GM18909 (cell line): Measurements from ENCODE around the gene ZNRF1.

ENCODE experiments used
- ATAC-seq: cut with Tn5 transposase; IDR thresholded peaks from one replicate; pipeline ENCODE4 v1.9.1; 2021; ENCODE audit warnings: mild to moderate bottlenecking; ENCODE audit not compliant: unreplicated experiment, poor library complexity

ZNRF1 gene

DNA sequence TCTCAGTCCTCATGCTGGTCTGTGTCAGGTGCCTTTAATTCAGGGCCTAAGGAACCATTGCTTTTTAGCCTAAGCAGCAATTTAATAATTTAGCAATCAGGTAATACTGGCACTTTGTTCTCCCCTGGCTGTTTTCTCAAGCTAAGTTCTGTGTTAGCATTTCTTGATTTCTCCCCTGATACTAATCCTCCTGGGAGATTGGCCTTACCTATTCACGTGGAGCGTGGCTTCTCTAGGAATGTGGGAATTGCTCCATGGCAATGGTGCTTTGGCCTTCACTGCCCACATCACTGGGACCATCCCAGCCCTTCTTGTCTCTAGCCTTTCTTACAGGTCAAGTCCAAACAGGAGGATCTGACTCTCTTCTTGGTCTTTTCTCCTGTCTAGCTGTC is 55.7 kb downstream of the ZNRF1 start:
- ATAC-seq = no peak

GRCh38 chr16:75058806-75059205 is 60.0 kb downstream of the ZNRF1 start:
- ATAC-seq = no peak

DNA sequence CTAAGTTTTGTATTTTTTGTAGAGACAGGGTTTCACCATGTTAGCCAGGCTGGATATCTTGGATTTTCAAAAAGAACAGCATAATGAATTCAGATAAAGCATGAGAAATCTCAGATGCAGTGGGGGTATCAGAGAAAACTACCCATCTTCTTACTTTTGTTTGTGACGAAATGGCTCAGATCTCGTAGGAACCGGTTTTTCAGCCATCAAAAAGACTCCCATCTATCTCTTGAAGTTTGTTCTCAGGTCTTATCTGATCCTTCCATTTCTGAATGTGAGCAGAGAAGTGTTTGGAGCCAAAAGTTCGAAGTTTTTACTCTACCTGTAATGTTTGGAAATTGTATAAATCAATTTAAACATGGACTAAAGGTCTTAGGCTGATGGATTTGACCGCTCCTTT is 60.6 kb downstream of the ZNRF1 start:
- no peak for ATAC-seq

- no peak for ATAC-seq
These were observed 61.9 kb downstream of the ZNRF1 start for GRCh38 chr16:75060723-75061122.

DNA sequence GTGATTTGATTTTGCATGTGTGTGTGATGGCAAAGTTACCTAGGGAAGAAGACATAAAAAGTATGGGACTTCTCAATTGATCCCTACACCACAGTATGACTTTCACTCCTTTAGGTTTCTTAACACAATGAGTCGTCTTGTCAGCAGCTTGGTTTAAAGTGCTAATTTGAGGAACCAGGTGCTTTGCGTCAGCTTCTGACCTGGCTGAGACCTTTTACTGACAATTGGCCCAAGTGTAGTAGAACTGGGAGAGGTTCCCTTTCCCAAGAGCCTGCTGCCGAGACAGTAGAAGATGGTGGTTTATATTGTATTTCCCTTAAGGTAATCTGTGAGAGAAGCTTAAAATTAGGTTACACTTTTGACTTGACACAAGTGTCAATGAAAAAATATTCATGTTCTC is 62.8 kb downstream of the ZNRF1 start:
- no peak for ATAC-seq

- no peak for ATAC-seq
These were observed 63.5 kb downstream of the ZNRF1 start for GRCh38 chr16:75062135-75062975.

- ATAC-seq = no peak
These were observed 64.1 kb downstream of the ZNRF1 start for GRCh38 chr16:75062976-75063346.

DNA sequence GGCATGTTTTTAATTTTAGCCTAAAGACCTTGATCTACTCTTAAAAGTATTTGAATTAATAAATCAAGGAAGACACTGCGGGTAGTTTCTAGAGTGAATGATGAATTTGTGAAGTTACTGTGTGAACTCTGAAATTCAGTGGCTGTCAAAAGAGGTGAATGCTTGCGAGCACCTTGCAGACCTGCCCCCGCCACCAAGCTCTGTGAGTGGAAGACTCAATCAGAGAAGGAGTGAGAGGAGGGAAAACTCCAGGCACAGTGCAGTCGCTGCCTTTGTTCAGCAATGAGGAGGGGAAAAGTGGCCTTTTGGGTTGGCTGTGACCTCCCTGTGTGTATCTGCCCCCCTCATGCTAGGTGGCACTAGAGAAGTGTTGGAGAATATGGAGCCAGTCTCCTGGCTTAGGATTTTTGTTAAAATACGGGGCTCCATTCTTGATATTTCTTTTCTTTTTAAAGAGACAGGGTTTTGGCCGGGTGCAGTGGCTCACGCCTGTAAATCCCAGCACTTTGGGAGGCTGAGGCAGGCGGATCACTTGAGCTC is 64.8 kb downstream of the ZNRF1 start:
- no peak for ATAC-seq

DNA sequence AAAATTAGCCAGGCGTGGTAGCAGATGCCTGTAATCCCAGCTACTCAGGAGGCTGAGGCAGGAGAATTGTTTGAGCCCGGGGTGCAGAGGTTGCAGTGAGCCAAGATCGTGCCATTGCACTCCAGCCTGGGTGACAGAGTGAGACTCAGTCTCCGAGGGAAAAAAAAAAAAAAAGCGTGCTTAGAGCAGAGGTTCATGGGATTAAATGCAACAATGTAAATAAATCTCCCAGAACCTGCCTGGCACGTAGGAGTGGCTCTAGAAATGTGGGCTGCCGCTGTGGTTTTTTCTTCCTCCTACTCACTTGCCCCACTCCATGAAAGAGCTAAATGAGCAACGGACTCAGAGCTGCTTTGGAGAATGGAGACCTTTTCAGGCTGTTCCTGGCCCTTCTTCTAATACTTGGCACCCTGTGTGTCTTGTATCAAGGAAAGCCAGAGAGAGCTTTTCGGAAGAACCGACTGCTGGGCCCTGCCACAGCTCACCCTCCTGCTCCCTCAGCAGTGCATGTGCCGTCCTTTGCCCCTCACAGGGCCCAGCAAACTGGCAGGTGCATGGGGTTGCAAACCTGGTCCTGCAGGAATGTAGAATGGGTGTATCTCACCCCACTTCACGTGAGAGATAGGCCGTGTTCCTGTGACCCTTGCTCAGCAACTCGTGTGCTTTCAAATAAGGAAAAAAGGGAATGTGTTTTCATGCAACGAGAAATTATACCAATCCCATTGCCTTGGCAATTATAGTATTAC is 65.8 kb downstream of the ZNRF1 start:
- ATAC-seq = no peak

DNA sequence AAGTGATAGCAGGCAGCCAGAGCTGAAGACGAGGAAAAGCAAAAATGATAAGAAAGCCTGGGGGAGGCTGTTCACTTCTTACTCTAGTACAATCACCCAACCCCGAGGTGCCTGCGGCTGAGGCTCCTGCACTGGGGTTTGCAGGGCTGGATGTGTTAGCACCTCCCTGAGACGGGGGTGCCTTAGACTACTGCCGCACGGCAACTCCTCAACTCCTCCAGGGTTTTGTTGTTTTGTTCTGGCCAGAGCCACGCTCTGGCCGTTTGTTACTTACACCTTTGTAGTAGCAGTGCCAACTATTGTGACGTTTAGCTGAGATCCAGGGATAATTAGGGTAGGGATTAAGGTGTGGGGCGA is 66.3 kb downstream of the ZNRF1 start:
- ATAC-seq = no peak

- no peak for ATAC-seq
These were observed 66.8 kb downstream of the ZNRF1 start for GRCh38 chr16:75065521-75066149.

DNA sequence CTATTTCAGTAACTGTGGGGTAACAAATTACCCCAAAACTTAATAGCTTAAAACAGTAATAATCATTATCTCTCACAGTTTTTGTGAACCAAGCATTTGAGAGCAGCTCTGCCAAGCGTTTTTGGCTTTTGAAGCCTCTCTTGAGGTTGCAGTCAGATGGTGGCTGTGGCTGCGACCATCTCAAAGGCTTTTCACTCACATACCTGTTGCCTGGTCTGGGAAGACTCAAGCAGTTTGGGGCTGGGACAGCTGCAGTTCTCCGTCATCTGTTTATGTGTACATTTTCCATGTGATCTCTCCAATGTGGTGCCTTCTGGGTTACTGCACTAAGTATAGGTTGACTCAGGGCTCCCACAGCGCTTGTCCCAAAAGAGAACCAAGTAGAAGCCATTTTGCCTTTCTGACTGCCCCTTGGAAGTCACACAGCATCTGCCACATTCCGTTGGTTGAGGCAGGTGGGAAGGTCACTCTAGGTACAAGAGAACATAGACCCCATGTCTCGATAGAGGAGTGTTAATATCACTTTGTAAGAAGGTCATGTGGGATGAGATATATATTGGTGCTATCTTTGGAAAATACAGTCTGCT is 68.1 kb downstream of the ZNRF1 start:
- no peak for ATAC-seq

DNA sequence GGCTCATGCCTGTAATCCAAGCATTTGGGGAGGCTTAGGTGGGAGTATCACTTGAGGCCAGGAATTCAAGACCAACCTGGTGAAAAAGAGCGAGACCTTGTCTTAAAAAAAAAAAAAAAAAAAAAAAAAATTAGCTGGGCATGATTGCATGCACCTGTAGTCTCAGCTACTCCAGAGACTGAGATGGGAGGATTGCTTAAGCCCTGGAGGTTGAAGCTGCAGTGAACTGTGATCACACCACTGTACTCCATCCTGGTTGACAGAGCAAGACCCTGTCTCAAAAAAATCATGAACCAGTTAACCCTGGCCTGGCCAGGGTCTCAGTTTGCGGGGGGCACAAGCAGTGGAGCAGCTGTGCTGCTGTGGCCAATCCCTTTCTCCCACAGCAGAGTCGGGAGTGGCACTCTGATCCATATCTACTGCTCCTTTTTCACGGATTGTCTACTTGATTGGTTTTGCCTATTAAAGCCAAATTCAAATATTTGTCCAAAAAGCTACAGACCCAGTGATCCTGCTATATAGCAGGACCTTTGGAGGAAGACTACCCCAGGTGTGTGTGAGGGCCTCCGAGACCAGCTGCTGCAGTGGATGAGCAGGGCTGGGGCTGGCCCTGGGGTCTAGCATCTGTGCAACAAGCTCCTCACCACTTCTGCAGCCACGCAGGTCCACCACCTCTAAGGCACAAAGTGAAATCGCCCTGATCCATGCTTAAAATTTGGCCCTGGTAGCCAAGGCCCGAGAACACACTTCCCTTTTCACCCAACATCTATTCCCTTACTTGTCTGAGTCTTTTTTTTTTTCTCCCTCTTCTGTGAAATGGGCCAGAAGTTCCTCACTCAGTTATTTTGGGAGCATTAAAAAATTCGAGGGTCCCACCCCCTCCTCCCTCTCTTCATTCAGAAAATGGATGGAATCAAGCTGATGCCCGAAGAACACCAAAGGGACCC is 69.5 kb downstream of the ZNRF1 start:
- ATAC-seq = no peak

DNA sequence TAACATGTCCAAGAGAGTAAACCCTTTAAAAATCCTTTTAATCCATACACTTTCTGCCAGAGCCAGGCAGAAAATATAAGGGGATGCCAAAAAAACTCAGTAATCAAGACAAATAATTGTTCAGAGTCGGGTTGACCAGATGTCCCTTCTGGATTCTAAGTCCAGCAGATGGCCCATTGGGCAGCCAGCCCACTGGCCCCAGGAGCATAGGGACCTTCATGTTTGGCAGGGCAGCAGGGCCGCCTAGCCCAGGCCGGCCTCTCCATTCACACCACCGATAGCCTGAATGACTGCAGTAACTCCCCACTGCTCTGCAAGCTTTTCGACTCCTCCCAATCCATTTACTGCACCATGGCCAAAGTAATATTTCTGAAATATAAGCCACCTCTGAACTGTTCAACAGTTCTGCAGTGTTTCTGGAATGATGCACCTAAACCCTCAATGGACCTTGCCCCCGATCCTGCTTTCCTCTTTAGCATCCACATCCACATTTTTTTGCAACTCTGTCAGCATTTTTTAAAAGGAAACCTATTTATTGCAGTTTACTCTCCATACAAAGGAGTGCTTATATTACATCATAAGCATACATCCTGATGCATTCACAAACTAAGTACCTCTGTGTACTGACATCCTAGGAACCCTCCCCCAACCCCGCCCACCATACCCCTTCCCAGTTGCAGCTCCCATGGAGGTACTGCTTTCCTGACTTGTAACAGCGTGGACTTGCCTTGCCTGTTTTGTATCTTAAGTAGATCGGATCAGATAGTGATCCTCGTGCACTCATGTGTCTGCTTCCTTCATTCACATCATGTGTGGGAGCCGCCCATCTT is 71.4 kb downstream of the ZNRF1 start:
- ATAC-seq = no peak

DNA sequence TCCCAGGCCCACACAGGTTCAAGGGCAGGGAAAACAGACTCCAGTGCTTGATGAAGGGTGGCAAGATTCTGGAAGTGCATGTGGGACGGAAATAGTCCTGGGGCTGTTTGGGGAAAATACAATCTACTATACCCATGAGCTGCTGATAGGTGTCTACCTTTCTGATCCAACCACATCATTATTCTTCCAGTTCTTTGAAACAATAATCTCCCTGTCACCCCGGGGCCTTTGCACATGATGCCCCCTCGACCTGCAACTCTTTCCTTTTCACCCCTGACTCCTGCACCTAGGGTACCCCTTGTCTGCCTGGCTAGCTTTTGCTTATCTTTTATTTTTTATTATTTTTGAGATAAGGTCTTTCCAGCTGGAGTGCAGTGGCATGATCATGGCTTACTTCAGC is 72.8 kb downstream of the ZNRF1 start:
- ATAC-seq = no peak

DNA sequence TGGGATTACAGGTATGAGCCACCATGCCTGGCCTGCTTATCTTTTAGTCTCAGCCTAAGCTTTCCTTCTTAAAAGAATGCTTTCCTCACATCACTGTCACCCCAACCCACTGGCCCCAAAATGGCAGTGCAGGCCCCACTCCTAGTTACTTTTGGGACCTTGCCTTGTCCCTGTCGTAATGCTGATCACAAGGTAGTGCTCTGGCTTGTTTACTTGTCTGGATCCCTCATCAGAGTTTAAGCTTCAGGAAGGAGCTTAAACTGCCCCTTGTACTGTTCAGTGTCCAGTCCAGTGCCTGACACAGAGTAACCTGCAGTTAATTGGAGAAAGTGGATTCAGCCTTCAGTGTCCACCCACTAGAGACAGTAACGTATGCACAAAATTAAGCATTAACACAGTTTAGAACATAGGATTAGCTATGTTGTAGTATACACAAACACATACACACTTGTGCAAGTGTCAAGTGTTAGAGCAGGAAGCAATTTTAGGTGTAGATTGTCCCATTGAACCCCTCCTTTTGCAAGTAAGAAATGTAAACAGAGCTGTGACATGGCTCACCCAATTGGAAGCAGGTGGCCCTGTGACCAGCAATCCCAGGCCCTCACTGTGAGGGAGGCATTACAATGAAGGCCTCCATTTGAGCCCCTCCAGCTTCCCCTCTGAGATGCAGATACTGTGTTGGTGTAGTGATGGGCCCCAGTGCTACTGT is 73.6 kb downstream of the ZNRF1 start:
- ATAC-seq = no peak

DNA sequence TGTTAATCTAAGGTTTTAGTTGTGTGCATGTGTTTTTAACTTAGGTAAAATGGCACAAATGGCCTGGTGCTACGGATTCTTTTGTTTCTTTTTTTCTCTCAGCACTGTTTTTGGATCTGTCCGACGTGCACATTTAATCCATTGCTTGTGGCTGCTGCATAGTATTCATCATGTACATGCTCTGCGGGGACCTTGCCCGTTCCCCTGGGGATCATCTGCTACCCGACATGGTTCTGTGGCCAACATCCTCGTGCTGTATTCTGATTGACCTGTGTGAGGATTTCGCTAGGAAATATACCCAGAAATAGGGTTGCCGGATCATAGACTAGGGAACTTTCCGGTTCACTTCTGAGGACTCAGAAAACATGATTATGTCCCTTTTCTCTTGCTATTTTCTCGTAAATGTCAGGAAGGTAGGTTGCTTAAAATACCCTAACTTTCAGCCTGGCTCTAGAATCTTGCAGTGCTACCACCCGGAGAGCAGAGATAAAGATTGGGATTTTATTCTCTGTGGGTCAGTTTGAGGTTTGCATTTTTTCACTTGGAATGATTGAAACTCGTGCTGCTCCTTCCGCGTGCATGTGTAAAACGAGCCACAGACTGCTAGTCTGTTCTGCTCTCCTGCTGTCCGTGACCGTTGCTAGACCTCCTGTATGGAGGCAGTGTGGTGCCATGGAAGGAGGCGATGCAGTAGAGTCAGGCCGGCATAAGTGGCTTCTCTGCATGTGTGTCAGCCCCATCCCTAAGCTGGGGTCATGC is 74.9 kb downstream of the ZNRF1 start:
- ATAC-seq = no peak
